CD8-positive, alpha-beta memory T cell (primary cell): ENCODE measurements around the gene BCAS1. TPM values are rescaled to one million over a fixed set of nuclear protein-coding genes. Genes with fewer than 3 reads are reported as not detected.
"Not testable (repeated sequence)": the region's sequence is repeated elsewhere in the genome, so short reads cannot be mapped to it uniquely, and the experiment has no call there.

Experiments used
- CTCF ChIA-PET: fragments of 350-600 bp; sonication (Branson Sonifier 250); formaldehyde crosslinking; loops from one replicate; lab custom pipeline; 2021; ENCODE audit warnings: antibody characterized with exemption; lab: Charles Lee
- POLR2A ChIA-PET: fragments of 350-600 bp; sonication (Branson Sonifier 250); formaldehyde crosslinking; loops from one replicate; lab custom pipeline; 2021; ENCODE audit warnings: antibody characterized with exemption; lab: Charles Lee
- DNase-seq, 5 donors: peaks; one replicate each; pipeline versions ENCODE4 v3.0.0 to v3.0.0-alpha.2; 2020 to 2022; ENCODE audit warnings: mixed read lengths in 1 of 5
- H3K27ac ChIP-seq: one replicate; pipeline ENCODE4 v1.7.0; 2013; ENCODE audit warnings: low read depth, mild to moderate bottlenecking, low read length, moderate library complexity
- H3K27me3 ChIP-seq: 2 replicates; pipeline ENCODE4 v1.7.0; 2013; ENCODE audit warnings: low read length, mild to moderate bottlenecking; ENCODE audit not compliant: insufficient read depth, poor library complexity, severe bottlenecking
- H3K36me3 ChIP-seq: 2 replicates; pipeline ENCODE4 v1.7.0; 2013; ENCODE audit warnings: mild to moderate bottlenecking, low read length, moderate library complexity; ENCODE audit not compliant: insufficient read depth
- H3K4me1 ChIP-seq: 2 replicates; pipeline ENCODE4 v1.7.0; 2013; ENCODE audit warnings: mild to moderate bottlenecking, low read length, moderate library complexity; ENCODE audit not compliant: insufficient read depth
- H3K4me3 ChIP-seq: 2 replicates; pipeline ENCODE4 v1.7.0; 2013; ENCODE audit warnings: mild to moderate bottlenecking, low read length
- H3K9me3 ChIP-seq: 2 replicates; pipeline ENCODE4 v1.7.0; 2013; ENCODE audit warnings: mild to moderate bottlenecking, low read length
- H3K27ac Mint-ChIP-seq, 8 donors: one replicate each; pipeline ENCODE4 v1.8.0; 2020 to 2021; ENCODE audit warnings: mixed read lengths in 8 of 8, mild to moderate bottlenecking in 6 of 8, inconsistent platforms in 3 of 8, moderate library complexity in 3 of 8
- H3K27me3 Mint-ChIP-seq, 2 donors: one replicate each; pipeline ENCODE4 v1.8.0; 2020 to 2021; ENCODE audit warnings: mixed read lengths in 2 of 2, mild to moderate bottlenecking in 1 of 2, moderate library complexity in 1 of 2
- H3K36me3 Mint-ChIP-seq, 3 donors: one replicate each; pipeline ENCODE4 v1.8.0; 2020 to 2021; ENCODE audit warnings: mixed read lengths in 3 of 3, inconsistent platforms in 1 of 3, mild to moderate bottlenecking in 1 of 3
- H3K4me1 Mint-ChIP-seq, 3 donors: one replicate each; pipeline ENCODE4 v1.8.0; 2020 to 2021; ENCODE audit warnings: mixed read lengths in 3 of 3, inconsistent platforms in 1 of 3, mild to moderate bottlenecking in 1 of 3
- H3K4me3 Mint-ChIP-seq, 7 donors: one replicate each; pipeline ENCODE4 v1.8.0; 2020 to 2021; ENCODE audit warnings: mixed read lengths in 7 of 7, mild to moderate bottlenecking in 6 of 7, moderate library complexity in 4 of 7, inconsistent platforms in 2 of 7
- H3K9me3 Mint-ChIP-seq, 5 donors: one replicate each; pipeline ENCODE4 v1.8.0; 2020 to 2022; ENCODE audit warnings: mixed read lengths in 5 of 5, mild to moderate bottlenecking in 3 of 5, moderate library complexity in 2 of 5, inconsistent platforms in 1 of 5
- polyA plus RNA-seq: library from polyadenylated mRNA; unstranded; fragments of 300-500 nt; fragmentation: Illumina TruSeq; gene quantifications from one replicate; pipeline ENCODE4 v1.2.3, GENCODE V29; 2021
- total RNA-seq, 2 experiments: library from RNA; stranded (reverse); gene quantifications; one replicate each; pipeline ENCODE4 v1.2.3, GENCODE V29; 2021

The BCAS1 gene
- total and polyA plus RNA-seq, 3 experiments from 2014 or later: 0.09 to 0.91 (median 0.15) TPM

- ChIA-PET CTCF (interaction anchor here (1.2 kb wide), 1 partner anchor 10 kb away, joined by 3 read pairs; no protein-coding TSS in a partner anchor), POLR2A (no interaction called here)
- no peaks in the 10 kb centered on the region for H3K27me3 ChIP-seq
- no peaks in the 10 kb centered on the region for H3K4me1 ChIP-seq
- no peak overlapping the region for H3K4me3 ChIP-seq
- Mint-ChIP-seq H3K27me3 (peaks cover 4% of the 10 kb centered on the region in 2 donors), H3K4me3 (no peak overlapping the region), H3K36me3 (no peaks in the 10 kb centered on the region), H3K27ac (peak overlapping the region in 1 of 8 donors; percentile 10), H3K4me1 (no peaks in the 10 kb centered on the region), H3K9me3 (no peaks in the 10 kb centered on the region)
- H3K27ac ChIP-seq: no peak overlapping the region
- no peaks in the 10 kb centered on the region for H3K36me3 ChIP-seq
- DNase-seq: no peak
- no peaks in the 10 kb centered on the region for H3K9me3 ChIP-seq
These were observed 51.3 kb downstream of the BCAS1 start for GRCh38 chr20:54019127-54019526.

DNA sequence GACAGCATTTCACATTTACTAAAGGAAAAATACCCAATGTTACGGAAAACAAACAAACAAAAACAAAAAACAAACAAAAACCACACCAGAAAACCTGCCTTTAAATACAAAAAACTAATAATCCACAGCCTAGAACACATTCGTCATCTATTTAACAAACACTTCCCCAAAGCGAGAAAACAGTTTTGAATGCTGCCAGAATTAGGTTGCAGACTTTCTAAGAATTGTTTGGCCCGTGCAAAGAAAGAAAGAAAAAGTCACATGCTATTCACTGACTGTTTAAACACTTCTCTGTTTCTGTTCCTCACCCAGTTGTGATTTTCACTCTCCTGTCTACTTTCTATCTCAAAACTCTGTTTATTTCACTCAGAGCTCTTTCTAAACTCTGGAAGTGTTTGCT, 52.5 kb downstream of the BCAS1 start:
- POLR2A ChIA-PET: interaction anchor here (0.7 kb wide), 1 partner anchor 830 kb away, joined by 4 read pairs; no protein-coding TSS in a partner anchor
- Histone ChIP-seq H3K4me3 (no peak overlapping the region), H3K4me1 (no peaks in the 10 kb centered on the region), H3K36me3 (no peaks in the 10 kb centered on the region), H3K27ac (no peak overlapping the region), H3K9me3 (no peaks in the 10 kb centered on the region), H3K27me3 (no peaks in the 10 kb centered on the region)
- H3K27me3 Mint-ChIP-seq: peaks cover 3 to 4% of the 10 kb centered on the region in 2 donors
- peak overlapping the region in 2 of 8 donors; percentile 1 to 5 for H3K27ac Mint-ChIP-seq
- no peak overlapping the region for H3K4me3 Mint-ChIP-seq
- no peaks in the 10 kb centered on the region for H3K36me3 Mint-ChIP-seq
- H3K4me1 Mint-ChIP-seq: no peaks in the 10 kb centered on the region
- CTCF ChIA-PET: no interaction called here
- DNase-seq: no peak
- H3K9me3 Mint-ChIP-seq: no peaks in the 10 kb centered on the region

- Histone ChIP-seq H3K27me3 (no peaks in the 10 kb centered on the region), H3K36me3 (no peaks in the 10 kb centered on the region), H3K27ac (no peak overlapping the region), H3K4me3 (no peak overlapping the region), H3K4me1 (no peaks in the 10 kb centered on the region), H3K9me3 (no peaks in the 10 kb centered on the region)
- Mint-ChIP-seq H3K4me1 (no peaks in the 10 kb centered on the region), H3K36me3 (no peaks in the 10 kb centered on the region), H3K27ac (no peak overlapping the region), H3K27me3 (peaks cover 1 to 3% of the 10 kb centered on the region in 2 donors), H3K4me3 (no peak overlapping the region), H3K9me3 (no peaks in the 10 kb centered on the region)
- no peak for DNase-seq
- POLR2A ChIA-PET: no interaction called here
- CTCF ChIA-PET: interaction anchor here (1.3 kb wide), 1 partner anchor 9 kb away, joined by 4 read pairs; no protein-coding TSS in a partner anchor
These were observed 54.9 kb downstream of the BCAS1 start for GRCh38 chr20:54015496-54015895.

DNA sequence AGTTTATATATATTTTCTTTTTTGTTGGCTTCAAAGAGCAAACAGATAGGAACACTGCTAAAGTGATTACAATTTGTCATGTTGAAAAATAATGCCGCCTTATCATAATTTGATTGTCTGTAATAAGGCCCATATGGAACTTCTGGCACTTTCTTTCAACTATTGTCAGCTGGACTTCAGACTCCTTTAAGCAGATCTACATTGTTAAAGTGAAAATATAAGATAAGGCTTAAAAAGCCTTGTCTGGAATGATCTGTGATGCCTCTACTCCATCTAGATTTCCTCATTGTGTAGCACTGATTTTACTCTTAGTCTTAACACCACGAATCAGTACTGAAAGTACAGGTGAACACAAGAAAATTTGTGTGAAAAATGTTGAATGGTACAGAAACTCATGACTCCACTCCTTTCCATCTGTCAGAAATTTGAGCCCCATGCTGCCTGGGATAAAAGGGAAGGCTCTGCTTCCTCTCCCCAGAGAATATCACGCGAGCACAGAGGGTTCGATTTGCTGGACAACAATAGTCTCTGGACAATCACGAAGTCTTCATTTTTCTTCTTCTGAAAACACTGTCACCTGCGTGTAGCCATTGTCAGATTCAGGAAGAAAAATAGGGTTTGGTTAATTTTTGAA, 56.0 kb downstream of the BCAS1 start:
- ChIA-PET POLR2A (no interaction called here), CTCF (no interaction called here)
- no peak overlapping the region for H3K4me3 Mint-ChIP-seq

GRCh38 chr20:54013471-54013870, 56.9 kb downstream of the BCAS1 start:
- H3K9me3 Mint-ChIP-seq: no peaks in the 10 kb centered on the region
- POLR2A ChIA-PET: no interaction called here

More for the DNA sequence above, 56.0 kb downstream of the BCAS1 start:
- H3K4me1 Mint-ChIP-seq: no peaks in the 10 kb centered on the region
- Histone ChIP-seq H3K9me3 (no peaks in the 10 kb centered on the region), H3K36me3 (no peaks in the 10 kb centered on the region), H3K27ac (no peak overlapping the region), H3K27me3 (no peaks in the 10 kb centered on the region), H3K4me1 (no peaks in the 10 kb centered on the region), H3K4me3 (no peak overlapping the region)
- no peak for DNase-seq
- H3K36me3 Mint-ChIP-seq: no peaks in the 10 kb centered on the region
- H3K9me3 Mint-ChIP-seq: no peaks in the 10 kb centered on the region
- peaks cover under 1 to 3% of the 10 kb centered on the region in 2 donors for H3K27me3 Mint-ChIP-seq
- H3K27ac Mint-ChIP-seq: no peak overlapping the region

GRCh38 chr20:54011346-54011745, 59.0 kb downstream of the BCAS1 start:
- Mint-ChIP-seq H3K27ac (no peak overlapping the region), H3K4me3 (no peak overlapping the region), H3K36me3 (no peaks in the 10 kb centered on the region), H3K27me3 (peaks cover 9 to 18% of the 10 kb centered on the region in 2 donors), H3K4me1 (no peaks in the 10 kb centered on the region), H3K9me3 (no peaks in the 10 kb centered on the region)
- ChIA-PET POLR2A (no interaction called here), CTCF (no interaction called here)
- DNase-seq: no peak
- H3K27me3 ChIP-seq: no peaks in the 10 kb centered on the region
- no peaks in the 10 kb centered on the region for H3K4me1 ChIP-seq
- no peaks in the 10 kb centered on the region for H3K9me3 ChIP-seq
- no peaks in the 10 kb centered on the region for H3K36me3 ChIP-seq
- H3K27ac ChIP-seq: no peak overlapping the region
- no peak overlapping the region for H3K4me3 ChIP-seq

More at GRCh38 chr20:54013471-54013870, 56.9 kb downstream of the BCAS1 start:
- no peaks in the 10 kb centered on the region for H3K4me1 Mint-ChIP-seq
- H3K4me3 ChIP-seq: no peak overlapping the region
- no peaks in the 10 kb centered on the region for H3K4me1 ChIP-seq
- no peaks in the 10 kb centered on the region for H3K27me3 ChIP-seq
- no peak for DNase-seq
- CTCF ChIA-PET: no interaction called here
- H3K27me3 Mint-ChIP-seq: peaks cover 3 to 4% of the 10 kb centered on the region in 2 donors
- no peaks in the 10 kb centered on the region for H3K36me3 ChIP-seq
- H3K4me3 Mint-ChIP-seq: no peak overlapping the region
- H3K27ac ChIP-seq: no peak overlapping the region
- no peaks in the 10 kb centered on the region for H3K9me3 ChIP-seq
- H3K27ac Mint-ChIP-seq: peak overlapping the region in 1 of 8 donors; percentile 35
- H3K36me3 Mint-ChIP-seq: no peaks in the 10 kb centered on the region

- H3K4me1 ChIP-seq, H3K27ac Mint-ChIP-seq, H3K9me3 ChIP-seq, H3K36me3 ChIP-seq, H3K4me1 Mint-ChIP-seq, H3K27ac ChIP-seq, DNase-seq, POLR2A ChIA-PET, H3K27me3 ChIP-seq, H3K4me3 ChIP-seq, H3K4me3 Mint-ChIP-seq: not testable (repeated sequence)
- Mint-ChIP-seq H3K9me3 (peaks cover 9 to 17% (median 12%) of the 10 kb centered on the region in 5 donors), H3K27me3 (peaks cover 11 to 43% of the 10 kb centered on the region in 2 donors), H3K36me3 (peaks cover 0 to 20% (median 5%) of the 10 kb centered on the region in 3 donors)
- CTCF ChIA-PET: interaction anchor here (1.2 kb wide), 1 partner anchor 10 kb away, joined by 4 read pairs; no protein-coding TSS in a partner anchor
These were observed 64.2 kb downstream of the BCAS1 start for GRCh38 chr20:54006216-54006615.

- no peaks in the 10 kb centered on the region for H3K4me1 Mint-ChIP-seq
- no peak for DNase-seq
- H3K9me3 ChIP-seq: no peaks in the 10 kb centered on the region
- no peaks in the 10 kb centered on the region for H3K27me3 ChIP-seq
- no peaks in the 10 kb centered on the region for H3K36me3 ChIP-seq
- H3K27ac ChIP-seq: no peak overlapping the region
- peaks cover 0 to 24% (median 5%) of the 10 kb centered on the region in 3 donors for H3K36me3 Mint-ChIP-seq
- H3K4me1 ChIP-seq: no peaks in the 10 kb centered on the region
- H3K27me3 Mint-ChIP-seq: peaks cover 14 to 43% of the 10 kb centered on the region in 2 donors
- H3K27ac Mint-ChIP-seq: no peak overlapping the region
- ChIA-PET CTCF (no interaction called here), POLR2A (no interaction called here)
- no peak overlapping the region for H3K4me3 Mint-ChIP-seq
- no peak overlapping the region for H3K4me3 ChIP-seq
- H3K9me3 Mint-ChIP-seq: peaks cover 16 to 24% (median 19%) of the 10 kb centered on the region in 5 donors
These were observed 64.9 kb downstream of the BCAS1 start for GRCh38 chr20:54005524-54005923.
